HG02763 (cell line): Measurements from ENCODE around the gene ECT2L.
A peak's percentile ranks its signal among the peaks of the same experiment; 100 is the strongest.

Experiments
- ATAC-seq: cut with Tn5 transposase; IDR thresholded peaks from one replicate; pipeline ENCODE4 v1.9.1; 2021; ENCODE audit warnings: mild to moderate bottlenecking, moderate library complexity; ENCODE audit not compliant: unreplicated experiment

ECT2L gene

DNA sequence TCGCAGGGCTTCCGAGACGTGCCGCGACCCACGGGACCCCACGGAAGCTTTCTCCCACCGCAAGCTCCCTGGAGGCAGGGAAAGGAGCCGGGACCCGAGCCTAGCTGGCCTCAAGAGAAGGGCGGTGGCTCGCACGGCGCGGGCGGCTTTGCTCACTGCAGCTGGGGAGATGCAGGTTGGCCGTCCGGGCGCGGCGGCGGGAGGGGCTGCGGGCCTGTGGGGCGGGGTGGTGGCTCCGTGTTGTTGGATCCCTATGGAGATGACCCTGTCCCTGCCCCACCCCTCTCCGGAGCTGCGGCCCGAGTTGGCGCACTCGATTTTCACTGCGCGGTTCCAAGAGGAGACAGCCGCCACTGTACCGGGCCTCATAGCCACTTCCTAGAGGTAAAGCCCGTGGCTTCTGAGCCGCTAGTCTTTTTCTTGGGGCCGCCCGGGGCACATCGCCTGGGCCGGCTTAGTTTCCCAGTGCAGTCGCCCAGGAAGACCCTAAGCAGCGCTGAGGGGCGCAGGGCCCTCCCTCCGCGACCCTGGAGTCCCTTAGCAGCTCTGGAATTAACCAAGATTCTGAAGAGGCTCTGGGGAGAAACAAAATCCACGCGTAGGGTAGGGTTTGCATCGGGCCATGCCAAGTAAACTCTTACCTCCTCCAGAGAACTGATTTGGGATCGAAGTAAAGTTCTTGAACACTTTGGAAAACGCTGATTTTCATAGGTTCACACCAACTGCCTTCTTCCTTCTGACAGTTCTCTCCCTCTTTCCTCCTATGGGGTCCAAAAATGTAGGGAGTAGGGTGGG, at the start of gene ECT2L:
Gene ECT2L (plus strand): TSS at position 279 of the 795 bp plus-strand sequence. CDS start 17,188 bp downstream, outside the sequence.
- no peak for ATAC-seq

GRCh38 chr6:138752017-138752416, 43.9 kb upstream of the ECT2L start:
- ATAC-seq: no peak

DNA sequence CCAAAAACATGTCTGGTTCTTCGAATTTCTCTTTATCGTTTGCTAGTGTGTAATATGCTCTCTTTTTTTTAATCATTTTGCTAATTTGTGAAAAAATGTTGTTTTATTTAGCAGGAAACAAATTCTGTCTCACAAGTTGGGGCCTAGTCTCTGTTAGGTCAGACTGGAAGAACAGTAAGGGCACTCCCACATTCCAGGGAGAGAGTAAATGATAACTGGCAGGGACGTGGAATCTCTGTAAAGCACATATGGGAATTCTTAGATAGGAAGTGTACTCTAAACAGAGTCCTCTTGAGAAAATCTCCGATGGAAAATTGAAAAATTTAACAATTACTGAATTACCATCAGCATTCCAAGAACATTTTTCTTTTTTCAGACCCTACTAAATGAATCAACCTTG, 38.8 kb upstream of the ECT2L start:
- no peak for ATAC-seq

- ATAC-seq: no peak
These were observed 29.8 kb upstream of the ECT2L start for GRCh38 chr6:138765896-138766655.

- ATAC-seq: no peak
These were observed 26.7 kb upstream of the ECT2L start for GRCh38 chr6:138769102-138769676.

DNA sequence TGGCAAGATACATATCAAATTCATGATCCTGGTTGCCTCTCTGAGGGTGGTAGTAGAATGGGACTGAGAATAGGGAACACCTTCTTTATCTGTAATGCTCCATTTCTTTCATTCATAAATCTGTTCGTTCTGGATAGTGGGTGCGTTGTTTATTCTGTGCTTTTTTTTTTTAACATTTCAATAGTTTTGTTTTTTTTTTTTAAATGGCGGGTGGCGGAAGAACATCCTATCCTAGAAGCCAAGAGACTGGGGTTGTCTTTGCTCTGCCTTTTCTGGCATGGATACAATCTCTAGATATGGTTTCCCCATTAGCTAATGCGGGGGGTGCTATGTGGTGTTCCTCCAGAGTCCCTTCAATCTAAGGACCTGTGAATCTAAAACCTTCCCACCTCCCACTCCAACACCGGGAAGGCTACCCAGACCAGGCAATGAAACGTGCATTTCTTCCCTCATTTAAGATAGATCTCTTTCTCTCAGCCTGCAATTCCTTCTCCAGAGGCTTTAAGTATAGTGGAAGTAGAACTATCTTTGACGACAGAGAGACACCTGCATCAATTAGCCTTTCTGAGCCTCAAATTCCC, 23.2 kb upstream of the ECT2L start:
- no peak for ATAC-seq

- ATAC-seq: peak; percentile 95
These were observed 22.5 kb upstream of the ECT2L start, which contains the start of gene CCDC28A for GRCh38 chr6:138773177-138774091. TSS of gene CCDC28A (plus strand) at chr6:138773769. CDS start at chr6:138776121, 2,352 bp downstream.

DNA sequence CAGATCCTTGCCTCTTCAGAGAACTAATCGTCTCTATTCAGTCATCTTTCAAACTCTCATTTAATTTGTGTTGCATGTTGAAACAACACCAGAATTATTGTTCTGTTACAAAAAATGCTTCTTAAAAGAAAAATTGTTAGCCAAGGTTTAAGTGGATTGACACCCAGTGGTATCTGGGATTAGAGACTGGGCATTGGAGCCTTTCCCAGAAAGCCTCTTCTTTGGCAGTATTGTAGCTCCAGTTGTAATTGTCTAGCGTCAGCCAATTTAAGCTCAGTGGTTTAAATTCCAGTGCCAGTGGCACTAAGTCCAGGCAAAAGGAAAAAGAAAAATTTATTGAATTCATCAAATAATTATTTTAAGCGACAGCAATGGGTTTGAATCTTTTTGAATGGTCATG, 21.5 kb upstream of the ECT2L start:
- no peak for ATAC-seq

DNA sequence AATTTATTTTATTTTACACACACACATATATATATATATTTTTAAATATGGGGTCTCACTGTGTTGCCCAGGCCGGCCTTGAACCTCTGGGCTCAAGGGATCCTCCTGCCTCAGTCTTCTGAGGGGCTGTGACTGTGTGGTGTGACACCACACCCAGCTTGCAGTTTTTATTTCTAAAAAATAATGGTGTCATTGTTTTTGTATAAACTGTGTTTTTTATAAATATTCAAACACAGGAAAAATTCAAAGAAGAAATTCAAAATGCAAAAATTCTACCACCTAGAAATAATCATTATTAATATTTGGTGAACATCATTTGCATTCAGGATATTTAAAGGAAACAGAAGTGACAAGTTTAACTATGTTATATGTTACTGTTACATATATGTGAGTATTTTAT, 19.2 kb upstream of the ECT2L start:
- no peak for ATAC-seq

DNA sequence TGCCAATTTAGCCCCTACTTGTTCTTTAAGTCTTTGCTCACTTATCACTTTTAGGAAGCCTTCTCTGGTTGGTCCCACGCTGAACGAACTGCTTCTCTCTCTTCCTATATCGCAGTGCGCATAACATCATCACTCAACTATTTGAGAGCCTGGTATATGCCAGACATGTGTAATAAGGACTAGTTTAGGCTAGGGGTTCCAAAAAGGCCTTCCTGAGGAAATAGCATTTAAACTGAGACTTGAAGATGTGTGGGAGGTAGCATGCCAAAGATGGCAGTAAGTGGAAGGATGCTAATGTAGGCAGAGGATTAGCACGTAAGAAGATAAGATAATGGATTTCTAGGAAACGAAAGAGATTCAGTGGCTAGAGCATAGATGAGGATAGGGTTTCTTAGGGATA, 17.6 kb upstream of the ECT2L start:
- no peak for ATAC-seq

GRCh38 chr6:138782243-138782642, 13.6 kb upstream of the ECT2L start:
- no peak for ATAC-seq

DNA sequence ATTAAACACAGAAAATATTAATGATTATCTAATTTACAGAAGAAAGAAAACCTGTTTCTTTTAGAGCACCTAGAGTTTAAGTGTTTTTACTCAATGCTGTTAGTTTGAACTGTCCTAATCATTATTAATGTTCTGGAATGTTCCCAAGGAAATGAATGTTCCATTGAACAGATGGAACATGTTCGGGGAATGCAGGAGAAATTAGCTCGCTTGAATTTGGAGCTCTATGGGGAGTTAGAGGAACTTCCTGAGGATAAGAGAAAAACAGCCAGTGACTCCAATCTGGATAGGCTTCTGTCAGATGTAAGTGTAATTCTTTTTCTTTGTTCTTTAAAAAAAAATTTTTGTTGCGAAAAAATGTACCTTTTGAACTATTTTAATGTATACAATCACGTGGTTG, 10.8 kb upstream of the ECT2L start:
- ATAC-seq: no peak

DNA sequence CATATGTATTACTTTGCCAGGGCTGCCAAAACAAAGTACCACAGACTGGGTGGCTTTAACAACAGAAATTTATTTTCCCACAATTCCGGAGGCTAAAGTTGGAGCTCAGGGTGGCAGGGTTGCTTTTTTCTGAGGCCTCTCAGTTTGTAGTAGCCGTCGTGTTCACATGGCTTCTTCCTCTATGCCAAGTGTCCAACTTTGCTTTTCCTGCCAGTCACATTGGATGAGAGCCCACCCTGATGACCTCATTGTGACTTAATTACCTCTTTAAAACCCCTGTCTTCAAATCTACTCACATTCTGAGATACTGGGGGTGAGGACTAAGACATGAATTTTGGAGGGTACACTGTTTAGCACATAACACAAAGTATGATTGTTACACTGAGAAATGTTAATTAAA, 9.9 kb upstream of the ECT2L start:
- no peak for ATAC-seq

- ATAC-seq: no peak
These were observed 8.7 kb upstream of the ECT2L start for GRCh38 chr6:138787138-138787537.

DNA sequence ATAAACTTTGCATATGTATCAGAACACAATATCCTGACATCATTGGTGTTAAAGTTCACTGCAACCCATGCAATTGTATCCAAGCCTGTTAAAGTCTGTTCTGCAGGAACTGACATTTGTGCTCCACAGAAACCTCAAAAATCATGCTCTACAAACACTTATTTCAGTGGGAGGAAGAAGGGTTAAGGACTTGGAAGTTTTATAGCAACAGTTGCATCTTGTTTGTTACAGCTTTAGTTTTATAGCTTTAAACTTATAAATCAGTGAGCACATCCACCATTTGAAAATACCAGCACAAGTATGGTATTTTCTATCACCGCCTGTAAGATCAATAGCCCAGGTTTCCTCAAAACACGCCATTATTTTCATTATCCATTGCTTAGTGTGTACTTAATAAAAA, 884 bp downstream of the ECT2L start:
- ATAC-seq: no peak

GRCh38 chr6:138797806-138798446, 2.0 kb downstream of the ECT2L start:
- no peak for ATAC-seq

- ATAC-seq: no peak
These were observed 4.7 kb downstream of the ECT2L start for GRCh38 chr6:138800377-138801150.

GRCh38 chr6:138803331-138803730, 7.4 kb downstream of the ECT2L start:
- no peak for ATAC-seq

GRCh38 chr6:138803861-138804260, 8.0 kb downstream of the ECT2L start:
- no peak for ATAC-seq
